Glutamatergic neuron (in vitro differentiated cells): Measurements from ENCODE around the gene COA1. TPM values are rescaled to one million over a fixed set of nuclear protein-coding genes. Genes with fewer than 3 reads are reported as not detected.

ENCODE experiments used
- DNase-seq: peaks from one replicate; pipeline ENCODE4 v3.0.0; 2022
- H3K27ac Mint-ChIP-seq: one replicate; pipeline ENCODE4 v1.8.0; 2020; ENCODE audit warnings: mild to moderate bottlenecking, mixed read lengths, inconsistent platforms; ENCODE audit not compliant: unreplicated experiment
- H3K27me3 Mint-ChIP-seq: one replicate; pipeline ENCODE4 v1.8.0; 2020; ENCODE audit warnings: mild to moderate bottlenecking, moderate library complexity, mixed read lengths, inconsistent platforms; ENCODE audit not compliant: unreplicated experiment
- H3K36me3 Mint-ChIP-seq: one replicate; pipeline ENCODE4 v1.8.0; 2020; ENCODE audit warnings: mild to moderate bottlenecking, mixed read lengths, inconsistent platforms; ENCODE audit not compliant: unreplicated experiment
- H3K4me1 Mint-ChIP-seq: one replicate; pipeline ENCODE4 v1.8.0; 2020; ENCODE audit warnings: mild to moderate bottlenecking, low read depth, mixed read lengths, inconsistent platforms; ENCODE audit not compliant: unreplicated experiment
- H3K4me3 Mint-ChIP-seq: one replicate; pipeline ENCODE4 v1.8.0; 2020; ENCODE audit warnings: mild to moderate bottlenecking, mixed read lengths, inconsistent platforms; ENCODE audit not compliant: unreplicated experiment
- H3K9me3 Mint-ChIP-seq: one replicate; pipeline ENCODE4 v1.8.0; 2020; ENCODE audit warnings: mild to moderate bottlenecking, moderate library complexity, mixed read lengths, inconsistent platforms; ENCODE audit not compliant: unreplicated experiment
- total RNA-seq: library from RNA; stranded (reverse); fragmentation: NEBNext Ultra II Directional; extraction: Animal tissue kit (Norgen Biotek cat#: 25700); gene quantifications from one replicate; pipeline ENCODE4 v1.2.1, GENCODE V29; 2021; ENCODE audit not compliant: unreplicated experiment
- TF ChIP-seq, protein P1 (sequence below): fragments of 200-600 bp; sonication (generic); IDR thresholded peaks from one replicate; pipeline ENCODE4 v1.5.0; 2021; ENCODE audit not compliant: partially characterized antibody, unreplicated experiment

The COA1 gene
- total RNA-seq, 1 donor from 2014 or later = 73.7 TPM

DNA sequence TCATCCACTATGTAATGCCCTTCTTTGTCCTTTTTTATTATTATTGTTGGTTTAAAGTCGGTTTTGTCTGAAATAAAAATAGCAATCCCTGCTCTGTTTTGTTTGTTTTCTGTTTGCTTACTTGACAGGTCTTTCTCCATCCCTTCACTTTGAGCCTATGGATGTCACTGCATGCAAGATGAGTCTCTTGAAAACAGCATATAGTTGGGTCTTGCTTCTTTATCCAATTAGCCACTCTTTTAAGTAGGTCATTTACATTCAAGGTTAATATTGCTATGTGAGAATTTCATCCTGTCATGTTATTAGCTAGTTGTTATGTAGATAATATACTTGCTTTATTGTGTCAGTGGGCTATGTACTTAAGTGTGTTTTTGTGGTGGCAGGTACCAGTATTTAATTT is 25.8 kb downstream of the COA1 start:
- Mint-ChIP-seq H3K4me1 (peaks cover 15% of the 10 kb centered on the region), H3K27ac (no peak overlapping the region), H3K9me3 (peaks cover under 1% of the 10 kb centered on the region), H3K4me3 (no peak overlapping the region), H3K27me3 (peaks cover under 1% of the 10 kb centered on the region), H3K36me3 (peaks cover 16% of the 10 kb centered on the region)
- no peak for DNase-seq
- TF ChIP-seq, protein P1, sequence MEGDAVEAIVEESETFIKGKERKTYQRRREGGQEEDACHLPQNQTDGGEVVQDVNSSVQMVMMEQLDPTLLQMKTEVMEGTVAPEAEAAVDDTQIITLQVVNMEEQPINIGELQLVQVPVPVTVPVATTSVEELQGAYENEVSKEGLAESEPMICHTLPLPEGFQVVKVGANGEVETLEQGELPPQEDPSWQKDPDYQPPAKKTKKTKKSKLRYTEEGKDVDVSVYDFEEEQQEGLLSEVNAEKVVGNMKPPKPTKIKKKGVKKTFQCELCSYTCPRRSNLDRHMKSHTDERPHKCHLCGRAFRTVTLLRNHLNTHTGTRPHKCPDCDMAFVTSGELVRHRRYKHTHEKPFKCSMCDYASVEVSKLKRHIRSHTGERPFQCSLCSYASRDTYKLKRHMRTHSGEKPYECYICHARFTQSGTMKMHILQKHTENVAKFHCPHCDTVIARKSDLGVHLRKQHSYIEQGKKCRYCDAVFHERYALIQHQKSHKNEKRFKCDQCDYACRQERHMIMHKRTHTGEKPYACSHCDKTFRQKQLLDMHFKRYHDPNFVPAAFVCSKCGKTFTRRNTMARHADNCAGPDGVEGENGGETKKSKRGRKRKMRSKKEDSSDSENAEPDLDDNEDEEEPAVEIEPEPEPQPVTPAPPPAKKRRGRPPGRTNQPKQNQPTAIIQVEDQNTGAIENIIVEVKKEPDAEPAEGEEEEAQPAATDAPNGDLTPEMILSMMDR = no peak

DNA sequence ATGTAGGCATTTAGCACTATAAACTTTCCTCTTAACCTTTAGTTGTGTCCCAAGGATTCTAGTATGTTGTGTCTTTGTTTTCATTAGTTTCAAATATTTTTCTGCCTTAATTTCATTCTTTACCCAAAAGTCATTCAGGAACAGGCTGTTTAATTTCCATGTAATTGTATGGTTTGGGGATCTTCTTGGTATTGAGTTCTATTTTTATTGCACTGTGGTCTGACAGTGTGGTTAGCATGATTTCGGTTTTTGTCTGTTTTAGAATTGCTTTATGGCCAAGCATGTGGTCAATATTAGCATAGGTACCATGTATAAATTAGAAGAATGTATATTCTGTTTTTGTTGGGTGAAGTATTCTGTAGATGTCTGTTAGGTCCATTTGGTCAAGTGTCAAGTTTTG is 26.3 kb downstream of the COA1 start:
- Mint-ChIP-seq H3K4me3 (no peak overlapping the region), H3K36me3 (peaks cover 16% of the 10 kb centered on the region), H3K27me3 (no peaks in the 10 kb centered on the region), H3K9me3 (no peaks in the 10 kb centered on the region), H3K4me1 (peaks cover 15% of the 10 kb centered on the region), H3K27ac (peak overlapping the region; percentile 16)
- TF ChIP-seq, protein P1 = no peak
- DNase-seq = no peak

DNA sequence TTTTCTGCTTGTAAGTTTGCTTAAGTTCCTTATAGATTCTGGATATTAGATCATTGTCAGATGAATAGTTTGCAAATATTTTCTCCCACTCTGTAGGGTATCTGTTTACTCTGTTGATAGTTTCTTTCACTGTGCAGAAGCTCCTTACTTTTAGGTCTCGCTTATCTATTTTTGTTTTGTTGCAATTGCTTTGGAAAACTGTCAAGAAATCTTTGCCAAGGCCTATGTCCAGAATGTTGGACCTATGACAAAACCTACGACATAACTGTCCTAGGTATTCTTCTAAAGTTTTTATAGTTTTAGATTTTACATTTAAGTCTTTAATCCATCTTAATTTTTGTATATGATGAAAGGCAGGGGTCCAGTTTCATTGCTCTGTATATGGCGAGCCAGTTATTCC is 27.4 kb downstream of the COA1 start:
- H3K27me3 Mint-ChIP-seq = no peaks in the 10 kb centered on the region
- no peak overlapping the region for H3K27ac Mint-ChIP-seq
- peaks cover 18% of the 10 kb centered on the region for H3K4me1 Mint-ChIP-seq
- no peaks in the 10 kb centered on the region for H3K9me3 Mint-ChIP-seq
- H3K36me3 Mint-ChIP-seq = peaks cover 16% of the 10 kb centered on the region
- no peak overlapping the region for H3K4me3 Mint-ChIP-seq
- TF ChIP-seq, protein P1 = no peak
- DNase-seq = no peak

GRCh38 chr7:43701500-43701854 is 27.8 kb downstream of the COA1 start:
- Mint-ChIP-seq H3K9me3 (no peaks in the 10 kb centered on the region), H3K27ac (no peak overlapping the region), H3K4me1 (peaks cover 18% of the 10 kb centered on the region), H3K27me3 (no peaks in the 10 kb centered on the region), H3K4me3 (no peak overlapping the region), H3K36me3 (peaks cover 16% of the 10 kb centered on the region)
- TF ChIP-seq, protein P1 = no peak
- DNase-seq = no peak

DNA sequence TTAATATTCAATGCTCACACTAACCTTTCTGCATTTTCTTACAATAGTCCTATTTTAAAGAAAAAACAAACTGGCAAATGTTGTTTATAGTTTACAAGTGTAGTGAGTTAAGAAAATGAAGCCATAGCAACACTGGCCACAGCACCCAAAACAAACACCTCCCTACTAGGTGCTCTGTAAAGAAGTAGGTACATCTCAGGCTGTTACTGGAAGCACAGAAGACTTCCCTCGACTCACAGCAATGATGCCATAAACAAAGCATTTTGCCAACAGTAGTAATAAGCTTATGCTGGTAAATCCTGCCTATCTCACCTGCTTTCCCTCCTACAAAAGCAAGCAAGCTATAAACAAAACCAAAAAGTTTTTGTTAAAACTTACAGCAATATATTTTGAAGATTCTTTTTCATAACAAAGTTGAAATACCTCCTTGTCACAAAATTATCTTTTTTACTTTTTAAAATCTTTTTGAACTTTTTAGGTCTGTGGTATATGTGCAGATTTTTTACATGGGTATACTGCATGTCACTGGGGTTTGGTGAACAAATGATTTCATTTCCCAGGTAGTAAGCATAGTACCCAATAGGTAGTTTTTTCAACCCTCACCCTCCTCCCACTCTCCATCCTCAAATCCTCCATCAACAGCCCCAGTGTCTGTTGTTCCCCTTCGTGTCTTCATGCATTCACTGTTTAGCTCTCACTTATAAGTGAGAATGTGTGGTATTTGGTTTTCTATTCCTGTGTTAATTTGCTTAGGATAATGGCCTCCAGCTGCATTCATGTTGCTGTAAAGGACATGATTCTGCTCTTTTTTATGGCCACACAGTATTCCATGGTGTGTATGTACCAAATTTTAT is 28.4 kb downstream of the COA1 start:
- H3K27ac Mint-ChIP-seq = no peak overlapping the region
- no peak for DNase-seq

More for the DNA sequence above, 28.4 kb downstream of the COA1 start:
- Mint-ChIP-seq H3K9me3 (no peaks in the 10 kb centered on the region), H3K27me3 (no peaks in the 10 kb centered on the region), H3K4me1 (peaks cover 18% of the 10 kb centered on the region), H3K36me3 (peaks cover 16% of the 10 kb centered on the region), H3K4me3 (no peak overlapping the region)
- TF ChIP-seq, protein P1 = no peak
